HEK293 (cell line): ENCODE measurements around the gene SUPT4H1.
A peak's percentile ranks its signal among the peaks of the same experiment; 100 is the strongest.

Source experiments
- CTCF ChIA-PET: fragments of 350-600 bp; formaldehyde crosslinking; extraction: SDS; loops from one replicate; lab custom pipeline; 2021; ENCODE audit warnings: antibody characterized with exemption; lab: Yijun Ruan, JAX
- POLR2A ChIA-PET: fragments of 300-600 bp; formaldehyde crosslinking; extraction: SDS; loops from one replicate; lab custom pipeline; 2020; ENCODE audit warnings: antibody characterized with exemption, inconsistent platforms; lab: Yijun Ruan, JAX
- H3K27ac ChIP-seq: fragments of 200-500 bp; sonication (Bioruptor generic); 2 replicates; pipeline ENCODE4 v1.5.1; 2014; ENCODE audit warnings: low read depth, low read length, control low read depth, inconsistent platforms; ENCODE audit errors: extremely low read depth
- H3K36me3 ChIP-seq, 2 experiments: fragments of 200-500 bp in 1 of 2; sonication (Bioruptor generic) in 1 of 2; 1 replicate in 1 of 2; 2 replicates in 1 of 2; pipeline ENCODE4 v1.5.1; 2014 to 2017; ENCODE audit warnings: inconsistent platforms in 2 of 2, low read length in 2 of 2; ENCODE audit not compliant: control insufficient read depth in 2 of 2, insufficient read depth in 1 of 2
- H3K4me1 ChIP-seq: fragments of 200-500 bp; sonication (Bioruptor generic); 2 replicates; pipeline ENCODE4 v1.5.1; 2014; ENCODE audit warnings: mild to moderate bottlenecking, low read length, inconsistent platforms; ENCODE audit not compliant: control insufficient read depth, insufficient read depth
- H3K4me3 ChIP-seq: 2 replicates; pipeline ENCODE4 v1.5.1; 2011; ENCODE audit warnings: low read depth, mild to moderate bottlenecking, control low read depth, low read length, moderate library complexity
- H3K9me3 ChIP-seq: fragments of 200-500 bp; sonication (Bioruptor generic); 2 replicates; pipeline ENCODE4 v1.5.1; 2014; ENCODE audit warnings: low read depth, low read length, inconsistent platforms; ENCODE audit not compliant: control insufficient read depth, insufficient read depth
- BCL6B ChIP-seq: fragments of 450-650 bp; formaldehyde crosslinking; IDR thresholded peaks from 2 replicates; pipeline ENCODE4 v1.5.1; 2017; ENCODE audit warnings: missing biosample characterization, missing genetic modification characterization
- CTCF ChIP-seq: fragments of 450-650 bp; formaldehyde crosslinking; IDR thresholded peaks from 2 replicates; pipeline ENCODE4 v1.5.1; 2016; ENCODE audit warnings: missing biosample characterization, missing genetic modification characterization
- EGR2 ChIP-seq: fragments of 450-650 bp; formaldehyde crosslinking; IDR thresholded peaks from 2 replicates; pipeline ENCODE4 v1.5.1; 2016; ENCODE audit warnings: low read depth, missing biosample characterization, missing genetic modification characterization
- GLI4 ChIP-seq: fragments of 450-650 bp; formaldehyde crosslinking; IDR thresholded peaks from 2 replicates; pipeline ENCODE4 v1.5.1; 2016; ENCODE audit warnings: missing biosample characterization, missing genetic modification characterization
- KLF7 ChIP-seq: fragments of 450-650 bp; formaldehyde crosslinking; IDR thresholded peaks from 2 replicates; pipeline ENCODE4 v1.5.1; 2016; ENCODE audit warnings: missing biosample characterization, missing genetic modification characterization, borderline replicate concordance
- PRDM1 ChIP-seq: fragments of 450-650 bp; formaldehyde crosslinking; IDR thresholded peaks from 2 replicates; pipeline ENCODE4; 2016; ENCODE audit warnings: missing biosample characterization, missing genetic modification characterization
- PRDM2 ChIP-seq: fragments of 450-650 bp; formaldehyde crosslinking; IDR thresholded peaks from 2 replicates; pipeline ENCODE4 v1.5.1; 2016; ENCODE audit warnings: missing biosample characterization, missing genetic modification characterization, borderline replicate concordance
- TSHZ1 ChIP-seq: fragments of 450-650 bp; formaldehyde crosslinking; IDR thresholded peaks from 2 replicates; pipeline ENCODE4 v1.5.1; 2016; ENCODE audit warnings: missing biosample characterization, missing genetic modification characterization, borderline replicate concordance
- ZBTB21 ChIP-seq: fragments of 450-650 bp; formaldehyde crosslinking; IDR thresholded peaks from 2 replicates; pipeline ENCODE4 v1.5.1; 2017; ENCODE audit warnings: missing biosample characterization, missing genetic modification characterization
- ZFP37 ChIP-seq: fragments of 450-650 bp; formaldehyde crosslinking; IDR thresholded peaks from 2 replicates; pipeline ENCODE4 v1.5.1; 2016; ENCODE audit warnings: missing biosample characterization, missing genetic modification characterization
- ZNF10 ChIP-seq: fragments of 450-650 bp; formaldehyde crosslinking; IDR thresholded peaks from 2 replicates; pipeline ENCODE4 v1.5.1; 2017; ENCODE audit warnings: missing biosample characterization, missing genetic modification characterization
- ZNF169 ChIP-seq: fragments of 450-650 bp; formaldehyde crosslinking; IDR thresholded peaks from 2 replicates; pipeline ENCODE4 v1.5.1; 2016; ENCODE audit warnings: missing biosample characterization, missing genetic modification characterization
- ZNF184 ChIP-seq: fragments of 450-650 bp; IDR thresholded peaks from 2 replicates; pipeline ENCODE4 v1.5.1; 2018; ENCODE audit warnings: missing biosample characterization, mild to moderate bottlenecking, missing genetic modification characterization
- ZNF223 ChIP-seq: fragments of 450-650 bp; formaldehyde crosslinking; IDR thresholded peaks from 2 replicates; pipeline ENCODE4 v1.5.1; 2016; ENCODE audit warnings: missing biosample characterization, missing genetic modification characterization
- ZNF24 ChIP-seq: fragments of 450-650 bp; formaldehyde crosslinking; IDR thresholded peaks from 2 replicates; pipeline ENCODE4 v1.5.1; 2016; ENCODE audit warnings: missing biosample characterization, missing genetic modification characterization
- ZNF596 ChIP-seq: fragments of 450-650 bp; IDR thresholded peaks from 2 replicates; pipeline ENCODE4 v1.5.0; 2018; ENCODE audit warnings: missing biosample characterization, mild to moderate bottlenecking, missing genetic modification characterization, moderate library complexity
- ZSCAN4 ChIP-seq: fragments of 450-650 bp; formaldehyde crosslinking; IDR thresholded peaks from 2 replicates; pipeline ENCODE4 v1.5.1; 2017; ENCODE audit warnings: missing biosample characterization, missing genetic modification characterization

Gene SUPT4H1

GRCh38 chr17:58334256-58334655 lies 17.7 kb downstream of the SUPT4H1 start (continued):
- TF ChIP-seq CTCF (tag by site-specific recombination) (no peak), ZNF10 (no peak), TSHZ1 (tag by site-specific recombination) (no peak), ZFP37 (tag by site-specific recombination) (no peak), ZNF223 (no peak), ZNF24 (tag by site-specific recombination) (no peak)

GRCh38 chr17:58333736-58334207 lies 18.2 kb downstream of the SUPT4H1 start:
- H3K27ac ChIP-seq: no peak overlapping the region
- POLR2A ChIA-PET: no interaction called here
- TF ChIP-seq PRDM1 (tag by site-specific recombination): peak; percentile 42; the same call in 1 of the 2 replicates
- no peak for TF ChIP-seq ZBTB21
- TF ChIP-seq, all 188 proteins: peak for 1
- H3K4me3 ChIP-seq: no peak overlapping the region
- CTCF ChIA-PET: interaction anchor here (0.7 to 1.3 kb wide), 2 partner anchors 16 to 96 kb away, joined by 3 to 5 read pairs; no protein-coding TSS in a partner anchor
- no peaks in the 10 kb centered on the region for H3K9me3 ChIP-seq
- H3K36me3 ChIP-seq: no peaks in the 10 kb centered on the region
- no peaks in the 10 kb centered on the region for H3K4me1 ChIP-seq

- no peak overlapping the region for H3K27ac ChIP-seq
- H3K4me3 ChIP-seq: no peak overlapping the region
- ChIA-PET CTCF (interaction anchor here (1.0 to 1.3 kb wide), 2 partner anchors 15 to 16 kb away, joined by 3 to 5 read pairs; no protein-coding TSS in a partner anchor), POLR2A (interaction anchor here (1.2 to 1.6 kb wide), 2 partner anchors 11 to 19 kb away, joined by 4 to 8 read pairs; partner anchors contain the start of gene SUPT4H1)
- no peaks in the 10 kb centered on the region for H3K9me3 ChIP-seq
- H3K4me1 ChIP-seq: no peaks in the 10 kb centered on the region
- no peaks in the 10 kb centered on the region for H3K36me3 ChIP-seq
- TF ChIP-seq EGR2 (tag by site-specific recombination) (peak; percentile 44; the same call in 1 of the 2 replicates), ZNF184 (no peak), ZSCAN4 (tag by site-specific recombination) (no peak), KLF7 (no peak), ZNF596 (tag by site-specific recombination) (no peak), BCL6B (tag by site-specific recombination) (no peak), PRDM2 (tag by site-specific recombination) (no peak), ZNF169 (tag by site-specific recombination) (no peak), ZNF223 (no peak), GLI4 (no peak)
Measured at GRCh38 chr17:58332778-58333735, 18.9 kb downstream of the SUPT4H1 start.
